HEK293 (cell line): Measurements from ENCODE around the gene SLX9.

Experiments used
- CTCF ChIA-PET: fragments of 350-600 bp; formaldehyde crosslinking; extraction: SDS; loops from one replicate; lab custom pipeline; 2021; ENCODE audit warnings: antibody characterized with exemption; lab: Yijun Ruan, JAX
- POLR2A ChIA-PET: fragments of 300-600 bp; formaldehyde crosslinking; extraction: SDS; loops from one replicate; lab custom pipeline; 2020; ENCODE audit warnings: antibody characterized with exemption, inconsistent platforms; lab: Yijun Ruan, JAX
- H3K27ac ChIP-seq: fragments of 200-500 bp; sonication (Bioruptor generic); 2 replicates; pipeline ENCODE4 v1.5.1; 2014; ENCODE audit warnings: low read depth, low read length, control low read depth, inconsistent platforms; ENCODE audit errors: extremely low read depth
- H3K36me3 ChIP-seq, 2 experiments: fragments of 200-500 bp in 1 of 2; sonication (Bioruptor generic) in 1 of 2; 1 replicate in 1 of 2; 2 replicates in 1 of 2; pipeline ENCODE4 v1.5.1; 2014 to 2017; ENCODE audit warnings: inconsistent platforms in 2 of 2, low read length in 2 of 2; ENCODE audit not compliant: control insufficient read depth in 2 of 2, insufficient read depth in 1 of 2
- H3K4me1 ChIP-seq: fragments of 200-500 bp; sonication (Bioruptor generic); 2 replicates; pipeline ENCODE4 v1.5.1; 2014; ENCODE audit warnings: mild to moderate bottlenecking, low read length, inconsistent platforms; ENCODE audit not compliant: control insufficient read depth, insufficient read depth
- H3K4me3 ChIP-seq: 2 replicates; pipeline ENCODE4 v1.5.1; 2011; ENCODE audit warnings: low read depth, mild to moderate bottlenecking, control low read depth, low read length, moderate library complexity
- H3K9me3 ChIP-seq: fragments of 200-500 bp; sonication (Bioruptor generic); 2 replicates; pipeline ENCODE4 v1.5.1; 2014; ENCODE audit warnings: low read depth, low read length, inconsistent platforms; ENCODE audit not compliant: control insufficient read depth, insufficient read depth
- BCL11B ChIP-seq: fragments of 450-650 bp; formaldehyde crosslinking; IDR thresholded peaks from 2 replicates; pipeline ENCODE4 v1.5.1; 2016; ENCODE audit warnings: low read depth, missing biosample characterization, missing genetic modification characterization
- OVOL3 ChIP-seq: fragments of 450-650 bp; formaldehyde crosslinking; IDR thresholded peaks from 2 replicates; pipeline ENCODE4 v1.5.1; 2016; ENCODE audit warnings: missing biosample characterization, missing genetic modification characterization
- SCRT1 ChIP-seq: fragments of 450-650 bp; formaldehyde crosslinking; IDR thresholded peaks from 2 replicates; pipeline ENCODE4 v1.5.1; 2016; ENCODE audit warnings: missing biosample characterization, missing genetic modification characterization, borderline replicate concordance
- SCRT2 ChIP-seq: fragments of 450-650 bp; formaldehyde crosslinking; IDR thresholded peaks from 2 replicates; pipeline ENCODE4 v1.5.1; 2016; ENCODE audit warnings: missing biosample characterization, missing genetic modification characterization
- SP3 ChIP-seq: fragments of 450-650 bp; formaldehyde crosslinking; IDR thresholded peaks from 2 replicates; pipeline ENCODE4 v1.5.1; 2016; ENCODE audit warnings: missing biosample characterization, missing genetic modification characterization
- YY1 ChIP-seq: fragments of 450-650 bp; formaldehyde crosslinking; IDR thresholded peaks from 2 replicates; pipeline ENCODE4 v1.5.1; 2018; ENCODE audit warnings: missing biosample characterization, missing genetic modification characterization
- ZBTB21 ChIP-seq: fragments of 450-650 bp; formaldehyde crosslinking; IDR thresholded peaks from 2 replicates; pipeline ENCODE4 v1.5.1; 2017; ENCODE audit warnings: missing biosample characterization, missing genetic modification characterization
- ZFP3 ChIP-seq: fragments of 450-650 bp; formaldehyde crosslinking; IDR thresholded peaks from 2 replicates; pipeline ENCODE4 v1.5.1; 2016; ENCODE audit warnings: low read depth, missing biosample characterization, missing genetic modification characterization
- ZNF16 ChIP-seq: fragments of 450-650 bp; formaldehyde crosslinking; IDR thresholded peaks from 2 replicates; pipeline ENCODE4 v1.5.1; 2016; ENCODE audit warnings: low read depth, missing biosample characterization, missing genetic modification characterization
- ZNF221 ChIP-seq: fragments of 450-650 bp; formaldehyde crosslinking; IDR thresholded peaks from 2 replicates; pipeline ENCODE4 v1.5.1; 2017; ENCODE audit warnings: missing biosample characterization, missing genetic modification characterization, borderline replicate concordance
- ZNF324 ChIP-seq: fragments of 450-650 bp; formaldehyde crosslinking; IDR thresholded peaks from 2 replicates; pipeline ENCODE4 v1.5.1; 2016; ENCODE audit warnings: missing biosample characterization, missing genetic modification characterization
- ZNF416 ChIP-seq: fragments of 450-650 bp; formaldehyde crosslinking; IDR thresholded peaks from 2 replicates; pipeline ENCODE4 v1.5.1; 2016; ENCODE audit warnings: missing biosample characterization, missing genetic modification characterization
- ZNF777 ChIP-seq: fragments of 450-650 bp; formaldehyde crosslinking; IDR thresholded peaks from 2 replicates; pipeline ENCODE4 v1.5.1; 2017; ENCODE audit warnings: missing biosample characterization, missing genetic modification characterization, borderline replicate concordance
- ZNF837 ChIP-seq: fragments of 450-650 bp; formaldehyde crosslinking; IDR thresholded peaks from 2 replicates; pipeline ENCODE4 v1.5.1; 2016; ENCODE audit warnings: missing biosample characterization, missing genetic modification characterization
- TF ChIP-seq, protein P1 (sequence below): fragments of 450-650 bp; formaldehyde crosslinking; IDR thresholded peaks from 2 replicates; pipeline ENCODE4 v1.5.1; 2017; ENCODE audit warnings: missing biosample characterization, mild to moderate bottlenecking, missing genetic modification characterization, moderate library complexity
- TF ChIP-seq, protein P2 (sequence below): fragments of 450-650 bp; formaldehyde crosslinking; conservative IDR thresholded peaks from 2 replicates; pipeline ENCODE4 v1.5.1; 2016; ENCODE audit warnings: low read depth, missing biosample characterization, missing genetic modification characterization
- TF ChIP-seq, protein P3 (sequence below): fragments of 450-650 bp; formaldehyde crosslinking; IDR thresholded peaks from 2 replicates; pipeline ENCODE4 v1.5.1; 2016; ENCODE audit warnings: missing biosample characterization, missing genetic modification characterization, borderline replicate concordance
- TF ChIP-seq, protein P4 (sequence below): fragments of 450-650 bp; formaldehyde crosslinking; IDR thresholded peaks from 2 replicates; pipeline ENCODE4 v1.5.1; 2016; ENCODE audit warnings: missing biosample characterization, missing genetic modification characterization
- TF ChIP-seq, protein P5 (sequence below): fragments of 450-650 bp; formaldehyde crosslinking; IDR thresholded peaks from 2 replicates; pipeline ENCODE4 v1.5.1; 2016; ENCODE audit warnings: missing biosample characterization, missing genetic modification characterization, borderline replicate concordance
- TF ChIP-seq, protein P6 (sequence below): fragments of 450-650 bp; formaldehyde crosslinking; IDR thresholded peaks from 2 replicates; pipeline ENCODE4 v1.5.1; 2016; ENCODE audit warnings: missing biosample characterization, missing genetic modification characterization
- TF ChIP-seq, protein P7 (sequence below): fragments of 450-650 bp; formaldehyde crosslinking; IDR thresholded peaks from 2 replicates; pipeline ENCODE4 v1.5.1; 2016; ENCODE audit warnings: missing biosample characterization, missing genetic modification characterization

The SLX9 gene

DNA sequence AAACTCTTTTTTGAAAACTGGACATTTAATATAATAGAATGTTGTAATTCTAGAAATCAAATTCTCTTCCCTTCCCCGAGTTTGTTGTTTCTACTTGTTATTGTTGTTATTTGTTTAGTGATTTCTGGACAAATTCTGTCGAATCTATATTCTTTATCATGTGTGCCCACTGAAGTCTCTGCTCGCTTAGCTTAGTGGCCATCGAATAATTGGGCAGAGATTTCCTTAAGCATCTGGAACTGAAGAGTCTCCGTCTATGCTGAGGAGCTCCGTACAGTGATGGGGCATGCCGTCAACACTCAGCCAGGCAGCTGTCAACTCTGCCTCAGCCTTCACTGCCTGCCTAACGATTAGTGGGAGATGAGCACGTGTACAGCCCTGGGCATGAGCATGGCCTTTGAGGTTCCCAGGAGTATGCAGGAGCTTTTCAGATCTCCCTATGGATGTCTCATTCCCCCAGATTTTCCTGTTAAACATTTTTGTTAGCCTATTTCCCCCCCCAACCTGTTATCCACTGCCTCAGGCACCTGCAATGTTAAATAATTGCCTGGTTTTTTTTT is 66.8 kb downstream of the SLX9 start (continued):
- TF ChIP-seq, protein P1, sequence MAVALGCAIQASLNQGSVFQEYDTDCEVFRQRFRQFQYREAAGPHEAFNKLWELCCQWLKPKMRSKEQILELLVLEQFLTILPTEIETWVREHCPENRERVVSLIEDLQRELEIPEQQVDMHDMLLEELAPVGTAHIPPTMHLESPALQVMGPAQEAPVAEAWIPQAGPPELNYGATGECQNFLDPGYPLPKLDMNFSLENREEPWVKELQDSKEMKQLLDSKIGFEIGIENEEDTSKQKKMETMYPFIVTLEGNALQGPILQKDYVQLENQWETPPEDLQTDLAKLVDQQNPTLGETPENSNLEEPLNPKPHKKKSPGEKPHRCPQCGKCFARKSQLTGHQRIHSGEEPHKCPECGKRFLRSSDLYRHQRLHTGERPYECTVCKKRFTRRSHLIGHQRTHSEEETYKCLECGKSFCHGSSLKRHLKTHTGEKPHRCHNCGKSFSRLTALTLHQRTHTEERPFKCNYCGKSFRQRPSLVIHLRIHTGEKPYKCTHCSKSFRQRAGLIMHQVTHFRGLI: no peak
- TF ChIP-seq ZNF777 (no peak), OVOL3 (tag by site-specific recombination) (no peak)

DNA sequence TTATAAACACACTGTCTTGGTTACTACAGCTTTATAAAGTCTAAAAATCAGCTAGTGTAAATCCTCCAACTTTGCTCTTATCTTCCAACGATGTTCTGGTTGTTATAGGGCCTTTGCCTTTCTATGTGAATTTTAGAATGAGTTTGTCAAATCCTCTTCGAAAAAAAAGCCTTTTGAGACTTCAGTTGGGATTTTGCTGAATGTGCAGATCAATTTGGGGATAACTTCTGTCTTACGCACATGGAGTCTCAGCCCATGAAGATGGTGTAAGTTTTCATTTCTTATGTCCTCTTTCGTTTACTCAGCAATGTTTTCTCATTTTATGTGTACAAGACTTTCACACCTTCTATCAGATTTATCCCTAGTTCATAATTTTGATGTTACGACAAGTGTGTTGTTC is 69.8 kb downstream of the SLX9 start:
- no peaks in the 10 kb centered on the region for H3K9me3 ChIP-seq
- no peaks in the 10 kb centered on the region for H3K36me3 ChIP-seq
- no peak overlapping the region for H3K27ac ChIP-seq
- no peak overlapping the region for H3K4me3 ChIP-seq
- ChIA-PET CTCF (interaction anchor here (1.2 kb wide), 1 partner anchor 33 kb away, joined by 3 read pairs; no protein-coding TSS in a partner anchor), POLR2A (no interaction called here)
- H3K4me1 ChIP-seq: 0 out of 2 replicates have a peak, but pooled peaks cover 2% of the 10 kb centered on the region
- TF ChIP-seq SP3 (tag by site-specific recombination) (no peak), SCRT2 (tag by site-specific recombination) (no peak), ZNF16 (tag by site-specific recombination) (no peak), ZFP3 (no peak), ZNF324 (tag by site-specific recombination) (no peak), ZNF221 (tag by site-specific recombination) (no peak), ZBTB21 (tag by site-specific recombination) (no peak), ZNF837 (tag by site-specific recombination) (no peak), BCL11B (no peak), ZNF416 (tag by site-specific recombination) (no peak), SCRT1 (tag by site-specific recombination) (no peak), YY1 (tag by site-specific recombination) (no peak)
- TF ChIP-seq, protein P2, sequence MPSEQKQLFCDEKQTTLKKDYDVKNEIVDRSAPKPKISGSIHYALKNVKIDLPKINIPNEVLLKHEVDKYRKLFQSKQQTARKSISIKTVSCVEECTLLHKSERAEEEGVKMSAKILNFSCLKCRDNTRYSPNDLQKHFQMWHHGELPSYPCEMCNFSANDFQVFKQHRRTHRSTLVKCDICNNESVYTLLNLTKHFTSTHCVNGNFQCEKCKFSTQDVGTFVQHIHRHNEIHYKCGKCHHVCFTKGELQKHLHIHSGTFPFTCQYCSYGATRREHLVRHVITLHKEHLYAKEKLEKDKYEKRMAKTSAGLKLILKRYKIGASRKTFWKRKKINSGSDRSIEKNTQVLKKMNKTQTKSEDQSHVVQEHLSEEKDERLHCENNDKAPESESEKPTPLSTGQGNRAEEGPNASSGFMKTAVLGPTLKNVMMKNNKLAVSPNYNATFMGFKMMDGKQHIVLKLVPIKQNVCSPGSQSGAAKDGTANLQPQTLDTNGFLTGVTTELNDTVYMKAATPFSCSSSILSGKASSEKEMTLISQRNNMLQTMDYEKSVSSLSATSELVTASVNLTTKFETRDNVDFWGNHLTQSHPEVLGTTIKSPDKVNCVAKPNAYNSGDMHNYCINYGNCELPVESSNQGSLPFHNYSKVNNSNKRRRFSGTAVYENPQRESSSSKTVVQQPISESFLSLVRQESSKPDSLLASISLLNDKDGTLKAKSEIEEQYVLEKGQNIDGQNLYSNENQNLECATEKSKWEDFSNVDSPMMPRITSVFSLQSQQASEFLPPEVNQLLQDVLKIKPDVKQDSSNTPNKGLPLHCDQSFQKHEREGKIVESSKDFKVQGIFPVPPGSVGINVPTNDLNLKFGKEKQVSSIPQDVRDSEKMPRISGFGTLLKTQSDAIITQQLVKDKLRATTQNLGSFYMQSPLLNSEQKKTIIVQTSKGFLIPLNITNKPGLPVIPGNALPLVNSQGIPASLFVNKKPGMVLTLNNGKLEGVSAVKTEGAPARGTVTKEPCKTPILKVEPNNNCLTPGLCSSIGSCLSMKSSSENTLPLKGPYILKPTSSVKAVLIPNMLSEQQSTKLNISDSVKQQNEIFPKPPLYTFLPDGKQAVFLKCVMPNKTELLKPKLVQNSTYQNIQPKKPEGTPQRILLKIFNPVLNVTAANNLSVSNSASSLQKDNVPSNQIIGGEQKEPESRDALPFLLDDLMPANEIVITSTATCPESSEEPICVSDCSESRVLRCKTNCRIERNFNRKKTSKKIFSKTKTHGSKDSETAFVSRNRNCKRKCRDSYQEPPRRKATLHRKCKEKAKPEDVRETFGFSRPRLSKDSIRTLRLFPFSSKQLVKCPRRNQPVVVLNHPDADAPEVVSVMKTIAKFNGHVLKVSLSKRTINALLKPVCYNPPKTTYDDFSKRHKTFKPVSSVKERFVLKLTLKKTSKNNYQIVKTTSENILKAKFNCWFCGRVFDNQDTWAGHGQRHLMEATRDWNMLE: no peak
- TF ChIP-seq, protein P3, sequence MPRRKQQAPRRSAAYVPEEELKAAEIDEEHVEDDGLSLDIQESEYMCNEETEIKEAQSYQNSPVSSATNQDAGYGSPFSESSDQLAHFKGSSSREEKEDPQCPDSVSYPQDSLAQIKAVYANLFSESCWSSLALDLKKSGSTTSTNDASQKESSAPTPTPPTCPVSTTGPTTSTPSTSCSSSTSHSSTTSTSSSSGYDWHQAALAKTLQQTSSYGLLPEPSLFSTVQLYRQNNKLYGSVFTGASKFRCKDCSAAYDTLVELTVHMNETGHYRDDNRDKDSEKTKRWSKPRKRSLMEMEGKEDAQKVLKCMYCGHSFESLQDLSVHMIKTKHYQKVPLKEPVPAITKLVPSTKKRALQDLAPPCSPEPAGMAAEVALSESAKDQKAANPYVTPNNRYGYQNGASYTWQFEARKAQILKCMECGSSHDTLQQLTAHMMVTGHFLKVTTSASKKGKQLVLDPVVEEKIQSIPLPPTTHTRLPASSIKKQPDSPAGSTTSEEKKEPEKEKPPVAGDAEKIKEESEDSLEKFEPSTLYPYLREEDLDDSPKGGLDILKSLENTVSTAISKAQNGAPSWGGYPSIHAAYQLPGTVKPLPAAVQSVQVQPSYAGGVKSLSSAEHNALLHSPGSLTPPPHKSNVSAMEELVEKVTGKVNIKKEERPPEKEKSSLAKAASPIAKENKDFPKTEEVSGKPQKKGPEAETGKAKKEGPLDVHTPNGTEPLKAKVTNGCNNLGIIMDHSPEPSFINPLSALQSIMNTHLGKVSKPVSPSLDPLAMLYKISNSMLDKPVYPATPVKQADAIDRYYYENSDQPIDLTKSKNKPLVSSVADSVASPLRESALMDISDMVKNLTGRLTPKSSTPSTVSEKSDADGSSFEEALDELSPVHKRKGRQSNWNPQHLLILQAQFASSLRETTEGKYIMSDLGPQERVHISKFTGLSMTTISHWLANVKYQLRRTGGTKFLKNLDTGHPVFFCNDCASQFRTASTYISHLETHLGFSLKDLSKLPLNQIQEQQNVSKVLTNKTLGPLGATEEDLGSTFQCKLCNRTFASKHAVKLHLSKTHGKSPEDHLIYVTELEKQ (tag by site-specific recombination): no peak
- TF ChIP-seq, protein P4, sequence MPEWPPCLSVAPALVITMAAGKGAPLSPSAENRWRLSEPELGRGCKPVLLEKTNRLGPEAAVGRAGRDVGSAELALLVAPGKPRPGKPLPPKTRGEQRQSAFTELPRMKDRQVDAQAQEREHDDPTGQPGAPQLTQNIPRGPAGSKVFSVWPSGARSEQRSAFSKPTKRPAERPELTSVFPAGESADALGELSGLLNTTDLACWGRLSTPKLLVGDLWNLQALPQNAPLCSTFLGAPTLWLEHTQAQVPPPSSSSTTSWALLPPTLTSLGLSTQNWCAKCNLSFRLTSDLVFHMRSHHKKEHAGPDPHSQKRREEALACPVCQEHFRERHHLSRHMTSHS (tag by site-specific recombination): no peak
- TF ChIP-seq, protein P5, sequence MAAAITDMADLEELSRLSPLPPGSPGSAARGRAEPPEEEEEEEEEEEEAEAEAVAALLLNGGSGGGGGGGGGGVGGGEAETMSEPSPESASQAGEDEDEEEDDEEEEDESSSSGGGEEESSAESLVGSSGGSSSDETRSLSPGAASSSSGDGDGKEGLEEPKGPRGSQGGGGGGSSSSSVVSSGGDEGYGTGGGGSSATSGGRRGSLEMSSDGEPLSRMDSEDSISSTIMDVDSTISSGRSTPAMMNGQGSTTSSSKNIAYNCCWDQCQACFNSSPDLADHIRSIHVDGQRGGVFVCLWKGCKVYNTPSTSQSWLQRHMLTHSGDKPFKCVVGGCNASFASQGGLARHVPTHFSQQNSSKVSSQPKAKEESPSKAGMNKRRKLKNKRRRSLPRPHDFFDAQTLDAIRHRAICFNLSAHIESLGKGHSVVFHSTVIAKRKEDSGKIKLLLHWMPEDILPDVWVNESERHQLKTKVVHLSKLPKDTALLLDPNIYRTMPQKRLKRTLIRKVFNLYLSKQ: no peak
- TF ChIP-seq, protein P6, sequence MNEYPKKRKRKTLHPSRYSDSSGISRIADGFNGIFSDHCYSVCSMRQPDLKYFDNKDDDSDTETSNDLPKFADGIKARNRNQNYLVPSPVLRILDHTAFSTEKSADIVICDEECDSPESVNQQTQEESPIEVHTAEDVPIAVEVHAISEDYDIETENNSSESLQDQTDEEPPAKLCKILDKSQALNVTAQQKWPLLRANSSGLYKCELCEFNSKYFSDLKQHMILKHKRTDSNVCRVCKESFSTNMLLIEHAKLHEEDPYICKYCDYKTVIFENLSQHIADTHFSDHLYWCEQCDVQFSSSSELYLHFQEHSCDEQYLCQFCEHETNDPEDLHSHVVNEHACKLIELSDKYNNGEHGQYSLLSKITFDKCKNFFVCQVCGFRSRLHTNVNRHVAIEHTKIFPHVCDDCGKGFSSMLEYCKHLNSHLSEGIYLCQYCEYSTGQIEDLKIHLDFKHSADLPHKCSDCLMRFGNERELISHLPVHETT: no peak
- TF ChIP-seq, protein P7, sequence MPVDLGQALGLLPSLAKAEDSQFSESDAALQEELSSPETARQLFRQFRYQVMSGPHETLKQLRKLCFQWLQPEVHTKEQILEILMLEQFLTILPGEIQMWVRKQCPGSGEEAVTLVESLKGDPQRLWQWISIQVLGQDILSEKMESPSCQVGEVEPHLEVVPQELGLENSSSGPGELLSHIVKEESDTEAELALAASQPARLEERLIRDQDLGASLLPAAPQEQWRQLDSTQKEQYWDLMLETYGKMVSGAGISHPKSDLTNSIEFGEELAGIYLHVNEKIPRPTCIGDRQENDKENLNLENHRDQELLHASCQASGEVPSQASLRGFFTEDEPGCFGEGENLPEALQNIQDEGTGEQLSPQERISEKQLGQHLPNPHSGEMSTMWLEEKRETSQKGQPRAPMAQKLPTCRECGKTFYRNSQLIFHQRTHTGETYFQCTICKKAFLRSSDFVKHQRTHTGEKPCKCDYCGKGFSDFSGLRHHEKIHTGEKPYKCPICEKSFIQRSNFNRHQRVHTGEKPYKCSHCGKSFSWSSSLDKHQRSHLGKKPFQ (tag by site-specific recombination): no peak
